ENCODE measurements around the gene CD38. TPM values are rescaled to one million over a fixed set of nuclear protein-coding genes. Genes with fewer than 3 reads are reported as not detected.
A peak's percentile ranks its signal among the peaks of the same experiment; 100 is the strongest.

The CD38 gene
- total RNA-seq, 1 experiment from 2014 or later = 0.17 TPM

- ATAC-seq (no peak), DNase-seq (ENCODE audit: low spot score) (no peak)
- Mint-ChIP-seq H3K9me3 (peaks cover 12% of the 10 kb centered on the region), H3K36me3 (0 out of 2 replicates have a peak, but pooled peaks cover 2% of the 10 kb centered on the region), H3K27ac (no peak overlapping the region), H3K27me3 (ENCODE audit: low read depth) (no peaks in the 10 kb centered on the region), H3K4me3 (no peak overlapping the region), H3K4me1 (peaks cover 9% of the 10 kb centered on the region)
- TF ChIP-seq STAT6 (CRISPR knock-in tag; conservative IDR thresholded peaks at IDR 0.05; ENCODE audit: low read depth) (no peak), GABPB1 (CRISPR knock-in tag; IDR thresholded peaks at IDR 0.05) (peak; percentile 62), ZNF416 (CRISPR knock-in tag; IDR thresholded peaks at IDR 0.05) (no peak)
- CTCF ChIA-PET = no interaction called here
- POLR2A ChIA-PET = no interaction called here
These were observed 37.2 kb upstream of the CD38 start for GRCh38 chr4:15740764-15741404.

GRCh38 chr4:15742083-15742582 is 36.0 kb upstream of the CD38 start:
- DNase-seq (ENCODE audit: low spot score) = no peak
- POLR2A ChIA-PET = no interaction called here
- H3K4me3 Mint-ChIP-seq = no peak overlapping the region
- CTCF ChIA-PET = no interaction called here
- ATAC-seq = no peak
- H3K27me3 Mint-ChIP-seq (ENCODE audit: low read depth) = no peaks in the 10 kb centered on the region
- H3K27ac Mint-ChIP-seq = no peak overlapping the region
- H3K9me3 Mint-ChIP-seq = peaks cover 17% of the 10 kb centered on the region
- no peak for TF ChIP-seq ETV6 (CRISPR knock-in tag; IDR thresholded peaks at IDR 0.05)
- TF ChIP-seq ZBTB21 (CRISPR knock-in tag; IDR thresholded peaks at IDR 0.05; ENCODE audit: borderline replicate concordance) = no peak
- TF ChIP-seq ERG (CRISPR knock-in tag; IDR thresholded peaks at IDR 0.05) = no peak
- no peak for TF ChIP-seq GTF2I (CRISPR knock-in tag; conservative IDR thresholded peaks at IDR 0.05)
- no peak for TF ChIP-seq NR3C1 (CRISPR knock-in tag; conservative IDR thresholded peaks at IDR 0.05; ENCODE audit: low read depth)
- no peak for TF ChIP-seq OVOL2 (CRISPR knock-in tag; IDR thresholded peaks at IDR 0.05; ENCODE audit: borderline replicate concordance)
- no peak for TF ChIP-seq CREM (CRISPR knock-in tag; IDR thresholded peaks at IDR 0.05)
- no peak for TF ChIP-seq FOXP1 (CRISPR knock-in tag; IDR thresholded peaks at IDR 0.05; ENCODE audit: borderline replicate concordance)
- TF ChIP-seq JUN (CRISPR knock-in tag; IDR thresholded peaks at IDR 0.05) = no peak
- no peak for TF ChIP-seq ATF3 (CRISPR knock-in tag; conservative IDR thresholded peaks at IDR 0.05)
- no peak for TF ChIP-seq USF1 (CRISPR knock-in tag; IDR thresholded peaks at IDR 0.05)
- no peak for TF ChIP-seq SMAD4 (CRISPR knock-in tag; IDR thresholded peaks at IDR 0.05)
- no peak for TF ChIP-seq TCF7 (CRISPR knock-in tag; IDR thresholded peaks at IDR 0.05; ENCODE audit: low read depth)
- no peak for TF ChIP-seq ZNF317 (CRISPR knock-in tag; IDR thresholded peaks at IDR 0.05; ENCODE audit: borderline replicate concordance, low read depth)
- no peak for TF ChIP-seq HMGXB4 (CRISPR knock-in tag; IDR thresholded peaks at IDR 0.05)
- no peak for TF ChIP-seq NFYB (CRISPR knock-in tag; conservative IDR thresholded peaks at IDR 0.05; ENCODE audit: low read depth)
- no peak for TF ChIP-seq ZNF121 (CRISPR knock-in tag; IDR thresholded peaks at IDR 0.05)
- no peak for TF ChIP-seq RORB (CRISPR knock-in tag; IDR thresholded peaks at IDR 0.05)
- 0 out of 2 replicates have a peak, but pooled peaks cover 2% of the 10 kb centered on the region for H3K36me3 Mint-ChIP-seq
- peaks cover 9% of the 10 kb centered on the region for H3K4me1 Mint-ChIP-seq

Data from WTC11 (cell line).